HTERT RPE-1 (cell line): ENCODE results near the gene MEMO1.
"Not testable (repeated sequence)": the region's sequence is repeated elsewhere in the genome, so short reads cannot be mapped to it uniquely, and the experiment has no call there.

Experiments used
- in situ Hi-C: fragments of 300-500 bp; cut with MboI; formaldehyde crosslinking; loops from 4 replicates; pipeline ENCODE4 v1.14.3; 2020; ENCODE audit warnings: low sequenced_read_pairs

The MEMO1 gene

DNA sequence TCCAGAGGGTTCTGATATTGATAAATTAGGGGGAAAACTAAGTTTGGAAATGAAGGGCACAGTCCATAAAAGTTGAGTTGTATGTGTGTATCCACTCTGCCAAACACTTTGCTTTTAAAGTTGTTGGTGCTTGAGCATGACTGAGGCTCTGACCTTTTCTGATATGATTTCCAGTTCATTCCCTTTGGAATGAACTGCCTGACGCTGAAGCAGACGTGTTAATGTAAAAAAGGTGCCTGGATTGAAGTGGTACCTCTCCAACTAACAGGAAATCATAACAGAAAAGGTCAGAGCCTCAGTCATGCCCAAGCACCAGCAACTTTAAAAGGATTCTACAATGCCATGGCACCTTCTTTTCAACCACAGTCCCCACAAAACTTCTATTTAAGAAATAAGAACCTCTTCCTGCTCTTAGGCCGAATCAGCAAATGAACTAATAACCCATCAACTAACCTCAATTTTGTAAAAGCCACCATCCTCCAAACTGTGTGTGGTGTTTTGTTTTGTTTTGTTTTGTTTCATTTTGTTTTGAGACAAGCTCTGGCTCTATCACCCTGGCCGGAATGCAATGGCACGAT is 52.6 kb downstream of the MEMO1 start:
- in situ Hi-C loops = no loop called here

DNA sequence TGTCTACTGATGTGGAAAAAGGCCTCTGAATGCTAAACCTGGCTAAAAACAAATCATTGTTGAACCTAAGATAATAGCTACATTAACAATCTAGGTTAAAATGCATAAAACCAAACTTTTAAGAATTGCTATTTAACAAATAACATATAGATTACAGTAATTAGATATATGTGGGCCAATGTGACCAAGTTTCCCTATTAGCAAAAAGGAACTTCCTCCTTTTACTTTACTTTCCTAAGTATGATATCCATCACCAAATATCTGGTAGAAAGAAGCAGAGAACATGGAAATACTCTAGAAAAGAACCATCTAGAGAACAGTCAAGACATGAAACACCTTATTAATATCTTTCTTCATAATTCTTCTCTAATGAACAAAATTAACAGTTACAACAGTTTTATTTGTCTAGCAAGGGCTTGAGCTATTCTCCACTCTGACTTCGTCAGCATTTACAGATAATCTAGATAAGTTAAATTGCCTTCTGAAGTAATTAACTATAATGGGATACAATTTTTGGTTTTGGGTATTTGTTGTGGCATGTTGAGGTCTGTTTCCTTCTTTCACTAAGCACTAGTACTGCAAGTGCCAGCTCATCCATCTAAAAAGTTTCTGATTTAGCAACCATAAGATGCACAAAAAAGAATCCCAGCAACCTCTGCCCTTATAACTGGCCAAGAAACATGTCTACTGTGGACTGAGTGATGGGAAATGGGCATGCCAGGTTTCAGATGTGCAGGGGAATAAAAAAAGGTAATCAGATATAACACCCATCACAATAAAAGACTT is 53.3 kb downstream of the MEMO1 start:
- in situ Hi-C loops = no loop called here

DNA sequence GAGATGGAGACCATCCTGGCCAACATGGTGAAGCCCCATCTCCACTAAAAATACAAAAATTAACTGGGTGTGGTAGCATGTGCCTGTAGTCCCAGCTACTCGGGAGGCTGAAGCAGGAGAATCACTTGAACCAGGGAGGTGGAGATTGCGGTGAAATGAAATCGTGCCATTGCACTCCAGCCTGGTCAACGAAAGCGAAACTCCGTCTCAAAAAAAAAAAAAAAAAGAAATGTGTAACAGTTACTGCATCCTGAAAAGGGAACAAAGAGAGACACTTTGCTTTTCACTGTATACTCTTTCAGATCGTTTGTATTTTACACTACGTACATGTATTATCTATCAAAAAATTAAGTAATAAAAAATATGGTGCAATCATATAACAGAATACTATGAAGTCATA is 53.9 kb downstream of the MEMO1 start:
- in situ Hi-C loops = not testable (repeated sequence)

DNA sequence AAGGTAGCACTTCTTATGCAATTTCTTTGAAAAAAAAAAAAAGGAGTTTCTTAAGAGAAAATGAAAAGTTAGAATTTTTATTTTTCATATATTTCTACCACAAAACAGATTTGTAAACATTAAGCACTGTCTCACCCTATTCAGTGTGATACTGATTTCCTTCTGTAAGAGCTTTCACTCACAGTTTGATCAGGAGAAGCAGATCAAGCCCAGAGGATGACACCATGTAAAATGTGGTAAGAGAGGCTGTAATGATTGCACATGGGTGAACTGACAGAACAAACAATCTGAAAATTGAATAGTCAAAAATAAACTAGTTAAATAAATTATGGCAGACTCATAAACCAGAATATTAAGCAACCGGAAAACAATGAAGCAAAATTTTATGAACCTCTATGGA is 54.5 kb downstream of the MEMO1 start:
- in situ Hi-C loops = no loop called here

DNA sequence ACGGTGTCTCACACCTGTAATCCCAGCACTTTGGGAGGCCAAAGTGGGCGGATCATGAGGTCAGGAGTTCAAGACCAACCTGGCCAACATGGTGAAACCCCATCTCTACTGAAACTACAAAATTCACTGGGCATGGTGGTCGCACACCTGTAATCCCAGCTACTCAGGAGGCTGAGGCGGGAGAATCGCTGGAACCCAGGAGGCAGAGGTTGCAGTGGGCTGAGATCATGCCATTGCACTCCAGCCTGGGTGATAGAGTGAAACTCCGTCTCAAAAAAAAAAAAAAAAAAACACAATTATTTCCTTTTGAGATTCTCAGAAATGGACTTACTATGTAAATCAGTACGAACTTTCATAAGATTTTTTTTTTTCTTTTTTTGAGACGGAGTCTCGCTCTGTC is 57.7 kb downstream of the MEMO1 start:
- in situ Hi-C loops = not testable (repeated sequence)

DNA sequence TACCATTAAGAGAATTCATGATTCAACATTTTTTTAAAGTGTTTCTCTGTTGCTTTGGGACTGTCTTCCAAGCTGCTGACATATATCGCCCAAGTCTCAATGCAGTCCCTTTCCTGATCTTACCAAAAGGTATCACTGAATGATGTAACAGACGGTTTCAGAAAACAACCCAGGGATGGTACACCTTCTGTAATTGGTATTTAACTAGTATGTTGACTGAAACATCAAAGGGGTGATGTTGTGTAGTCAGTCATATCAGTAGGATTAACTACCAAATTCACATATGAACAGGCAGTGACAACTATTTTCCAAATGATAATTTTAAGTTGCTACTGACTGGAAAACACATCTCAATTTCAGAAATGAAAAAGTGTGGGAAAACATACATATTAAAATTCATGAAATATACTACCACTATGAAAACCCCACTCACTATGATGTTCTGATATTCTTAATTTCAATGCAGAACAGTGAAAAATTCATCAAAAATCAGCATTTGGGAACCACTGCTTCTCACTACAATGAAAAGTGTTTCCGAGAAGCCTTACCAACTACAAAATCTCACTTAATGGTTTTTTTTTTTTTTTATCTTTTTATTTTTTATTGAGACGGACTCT is 59.8 kb downstream of the MEMO1 start:
- in situ Hi-C loops = no loop called here

DNA sequence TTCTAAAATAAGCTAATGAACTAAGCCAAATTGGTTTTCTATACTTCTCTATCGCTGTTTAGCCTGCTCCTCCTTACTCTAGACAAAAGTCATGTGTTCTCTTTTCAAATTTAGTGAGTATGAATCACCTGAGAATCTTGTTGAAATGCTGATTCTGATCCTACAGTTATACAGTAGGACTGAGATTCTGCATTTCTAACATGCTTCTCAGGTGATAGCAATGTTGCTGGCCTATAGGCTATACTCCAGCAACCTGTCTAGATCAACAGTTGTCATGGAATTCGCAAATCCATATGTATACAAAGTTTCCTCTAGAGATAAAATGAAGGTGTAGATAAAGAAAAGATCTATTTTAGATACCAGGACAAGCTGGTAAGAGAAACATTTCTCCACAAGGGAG is 62.9 kb downstream of the MEMO1 start:
- in situ Hi-C loops = no loop called here

DNA sequence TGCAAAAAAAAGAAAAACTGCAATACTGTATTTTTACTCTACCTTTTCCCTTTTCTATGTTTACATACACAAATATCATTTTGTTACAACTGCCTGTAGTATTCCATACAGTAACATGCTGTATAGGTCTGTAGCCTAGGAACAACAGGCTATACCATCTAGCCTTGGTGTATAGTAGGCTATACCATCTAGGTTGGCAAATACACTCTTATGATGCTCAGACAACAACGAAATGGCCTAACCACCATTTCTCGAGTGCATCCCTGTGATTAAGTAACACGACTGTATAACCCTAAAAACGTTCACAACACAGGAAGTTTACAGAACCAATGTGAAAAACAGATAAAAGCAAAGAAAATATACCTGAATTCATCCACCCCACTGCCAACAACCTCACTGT is 64.0 kb downstream of the MEMO1 start:
- in situ Hi-C loops = no loop called here

DNA sequence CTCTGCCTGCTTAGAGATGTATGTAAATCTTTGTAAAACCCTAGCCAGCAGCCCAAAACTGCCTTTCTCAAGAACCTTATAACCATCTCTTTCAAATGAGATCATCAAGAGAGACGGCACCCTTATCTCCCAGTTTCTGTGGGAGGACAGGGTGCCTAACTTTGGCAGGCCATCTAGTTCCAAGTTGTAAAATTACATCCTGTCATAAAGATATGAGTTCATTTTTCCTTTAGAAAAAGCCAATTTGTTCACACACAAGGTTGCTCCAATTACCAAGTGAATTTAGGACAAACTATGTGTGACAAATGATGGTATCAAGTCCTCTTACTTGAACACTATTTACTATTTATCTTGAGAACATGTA is 65.3 kb downstream of the MEMO1 start:
- in situ Hi-C loops = no loop called here

DNA sequence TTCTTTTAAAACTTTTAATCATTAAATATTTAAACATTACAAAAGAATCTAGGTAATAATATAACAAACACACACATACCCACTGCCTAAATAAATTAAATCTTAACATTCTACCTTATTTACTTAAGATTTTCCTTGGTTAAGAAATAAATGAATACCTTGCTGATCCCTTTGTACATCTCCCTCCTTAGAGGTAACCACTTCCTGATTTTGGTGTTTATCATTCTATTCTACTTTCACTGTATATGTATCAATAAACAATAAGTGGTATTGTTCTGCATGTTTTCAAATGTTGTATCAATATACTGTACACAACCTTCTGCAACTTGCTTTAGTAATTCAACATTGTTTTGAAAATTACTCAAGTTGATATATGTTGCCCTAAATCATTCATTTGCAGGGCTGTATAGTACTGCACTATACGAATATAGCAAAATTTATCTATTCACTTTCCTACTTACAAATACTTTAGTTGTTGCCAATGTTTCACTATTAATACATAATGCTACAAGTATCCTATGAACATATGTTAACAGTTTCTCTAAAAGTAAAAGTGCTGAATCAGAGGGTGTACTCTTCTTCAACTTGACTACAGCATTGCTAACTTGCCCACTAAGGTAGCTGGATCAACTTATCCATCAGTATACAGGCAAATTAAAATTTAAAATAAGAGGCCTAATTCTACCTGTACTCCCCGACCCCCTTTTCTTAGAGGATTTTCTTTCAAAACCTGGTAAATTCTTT is 65.8 kb downstream of the MEMO1 start:
- in situ Hi-C loops = no loop called here

DNA sequence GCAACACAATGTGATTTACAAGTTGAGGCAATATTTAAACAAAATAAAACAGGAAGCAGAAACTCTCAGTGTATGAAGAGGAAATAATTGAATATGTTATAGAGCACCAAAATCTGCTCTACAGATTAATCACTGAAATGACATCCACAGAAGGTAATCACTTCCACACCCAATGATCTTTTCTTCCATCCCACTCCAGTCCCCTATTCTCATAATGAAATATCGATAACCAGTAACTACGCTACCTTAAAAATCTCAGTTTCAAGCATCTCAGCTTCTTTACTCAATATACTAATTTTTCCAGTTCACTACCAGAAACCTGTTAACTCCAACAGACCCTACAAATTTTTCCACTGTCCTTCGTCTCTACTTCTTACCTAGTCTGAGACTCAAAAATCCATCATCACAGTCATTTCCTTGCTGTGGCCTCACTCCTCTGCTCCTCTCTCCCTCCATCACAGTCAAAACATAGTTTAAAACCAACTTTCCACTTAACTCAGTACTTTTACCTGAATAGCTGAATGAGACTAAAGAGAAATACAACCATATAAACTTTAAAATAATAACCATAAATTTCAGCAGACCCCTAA is 67.1 kb downstream of the MEMO1 start:
- in situ Hi-C loops = no loop called here

DNA sequence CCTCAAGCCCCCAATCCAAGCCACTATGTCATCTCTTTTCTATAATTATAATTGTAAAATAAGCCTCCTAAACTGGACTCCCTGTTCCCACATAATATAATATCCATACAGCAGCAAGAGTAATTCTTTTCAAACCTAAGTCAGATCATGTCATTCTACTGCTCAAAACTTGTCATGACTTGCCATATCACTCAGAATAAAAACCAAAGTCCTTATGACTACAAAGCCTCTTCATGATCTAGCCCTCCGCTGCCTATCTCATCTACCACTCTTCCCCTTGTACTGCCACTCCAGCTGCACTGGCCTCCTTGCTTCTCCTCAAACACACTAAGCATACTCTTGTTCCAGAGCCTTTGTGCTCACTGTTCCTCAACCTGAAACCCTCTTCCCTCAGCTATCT is 69.9 kb downstream of the MEMO1 start:
- in situ Hi-C loops = no loop called here

DNA sequence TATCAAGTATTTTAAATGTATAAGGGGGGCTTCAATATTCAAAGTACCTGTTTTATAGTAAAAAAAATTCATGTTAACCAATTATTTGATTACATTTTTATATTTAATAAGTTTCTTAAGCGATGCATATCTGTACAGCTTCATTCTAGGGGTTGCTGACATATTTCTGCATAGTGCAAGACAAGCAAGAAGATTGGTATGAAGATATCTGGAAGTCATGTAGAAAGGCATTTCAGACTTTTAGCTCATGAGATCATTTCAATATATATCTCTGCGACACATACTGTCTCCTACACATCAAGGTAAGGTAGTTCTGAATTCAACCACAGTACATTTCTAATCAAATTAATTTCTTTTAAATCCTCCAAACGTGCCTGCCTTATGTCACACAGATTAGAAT is 73.1 kb downstream of the MEMO1 start:
- in situ Hi-C loops = no loop called here

DNA sequence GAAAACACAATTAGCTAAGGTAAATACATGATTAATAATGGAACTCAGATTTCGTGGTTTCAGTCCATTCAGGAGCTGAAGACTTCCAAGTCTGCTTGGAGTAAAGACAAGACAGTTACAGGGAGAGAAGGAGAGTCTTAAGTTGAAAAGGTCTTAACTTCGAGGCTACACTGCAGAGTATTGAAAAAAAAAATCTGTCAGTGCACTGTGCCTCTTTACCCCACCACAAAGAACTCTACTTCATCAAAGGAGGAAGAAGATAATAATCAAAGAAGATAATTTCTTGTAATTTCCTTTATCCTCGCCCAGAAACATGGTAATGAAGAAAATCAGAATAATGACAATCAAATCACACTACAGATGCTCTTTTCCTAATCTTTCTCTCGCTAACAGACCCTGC is 75.4 kb downstream of the MEMO1 start:
- in situ Hi-C loops = no loop called here

DNA sequence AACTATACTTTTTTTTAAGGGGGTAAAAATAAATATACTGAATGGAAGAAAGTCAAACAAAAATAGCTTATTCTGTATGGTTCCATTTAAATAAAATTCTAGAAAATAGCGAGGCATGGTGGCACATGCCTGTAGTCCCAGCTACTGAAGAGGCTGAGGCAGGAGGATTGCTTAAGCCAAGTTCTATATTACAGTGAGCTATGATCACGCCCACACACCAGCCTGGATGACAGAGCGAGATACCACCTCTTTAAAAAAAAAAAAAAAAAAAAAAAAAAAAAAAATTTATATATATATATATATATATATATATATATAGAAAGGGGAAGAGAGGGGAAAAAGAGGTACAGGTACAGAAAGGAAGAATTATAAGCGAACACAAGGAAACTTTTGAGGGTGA is 77.7 kb downstream of the MEMO1 start:
- in situ Hi-C loops = no loop called here

DNA sequence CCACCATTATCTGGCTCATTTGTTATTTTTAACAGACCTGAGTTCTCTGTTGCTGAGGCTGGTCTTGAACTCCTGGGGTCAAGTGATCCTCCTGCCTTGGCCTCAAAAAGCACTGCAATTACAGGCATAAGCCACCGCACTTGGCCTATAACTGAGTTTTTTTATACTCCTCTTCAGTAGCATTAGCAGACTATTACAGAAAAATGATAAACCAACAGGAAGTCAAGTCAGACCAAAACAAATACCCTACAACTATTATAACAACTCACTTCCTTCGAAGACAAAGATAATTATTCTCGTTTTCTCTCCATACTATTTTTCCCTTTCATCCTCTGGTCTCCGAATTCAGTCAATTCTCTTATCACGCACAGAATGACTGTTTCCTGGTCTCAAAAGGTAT is 78.2 kb downstream of the MEMO1 start:
- in situ Hi-C loops = no loop called here

DNA sequence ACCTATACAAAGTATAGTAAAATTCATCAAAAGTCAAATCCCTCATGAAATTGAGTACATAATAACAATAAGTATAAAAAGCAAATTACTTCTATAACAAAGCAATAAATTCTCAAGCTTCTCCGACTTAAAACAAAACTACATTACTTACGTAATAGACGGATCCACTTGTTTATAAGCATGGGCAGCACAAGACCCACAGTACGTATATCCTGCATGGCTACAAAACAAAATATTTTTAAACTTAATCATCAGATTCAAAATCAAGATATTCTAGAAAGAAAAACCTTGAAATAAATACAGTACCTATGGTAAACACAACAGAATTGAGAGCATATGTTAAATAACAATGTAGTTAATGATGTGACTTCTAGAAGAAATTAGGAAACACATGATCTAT is 78.9 kb downstream of the MEMO1 start:
- in situ Hi-C loops = no loop called here

DNA sequence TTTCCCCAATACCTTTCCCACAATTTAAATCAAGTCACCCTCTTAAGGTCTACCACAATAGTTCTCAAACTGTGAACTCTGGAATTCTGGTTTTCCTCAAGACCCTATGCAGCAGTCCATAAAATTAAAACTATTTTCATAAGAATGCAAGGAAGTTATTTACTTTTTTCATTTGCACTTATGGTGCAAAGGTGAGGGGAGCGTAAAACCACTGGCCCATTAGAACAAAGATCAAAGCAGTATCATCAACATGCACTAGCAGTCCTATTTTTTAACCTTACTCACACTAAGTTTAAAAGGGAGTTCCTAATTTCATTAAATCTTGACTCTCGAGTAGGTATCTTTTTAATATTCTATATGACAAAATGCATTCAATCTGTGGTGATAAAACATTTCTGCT is 85.3 kb downstream of the MEMO1 start:
- in situ Hi-C loops = no loop called here

DNA sequence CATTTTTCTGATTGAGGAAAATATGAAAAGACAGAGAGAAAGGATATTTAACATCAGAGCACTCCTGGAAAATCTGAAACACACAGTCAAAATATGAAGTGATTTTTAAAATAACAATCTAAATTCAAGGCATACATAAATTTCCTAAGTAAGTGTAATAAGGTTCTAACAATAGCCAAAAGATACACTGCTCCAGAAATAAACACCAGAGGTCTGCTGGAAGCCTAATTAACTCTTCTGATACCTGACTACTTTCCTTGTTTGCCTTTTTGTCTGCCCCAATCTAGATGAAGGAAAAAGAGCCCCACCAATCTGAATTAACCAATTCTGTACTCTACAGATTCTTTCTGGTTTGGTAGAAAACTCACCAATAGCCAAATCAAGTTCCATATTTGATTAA is 87.1 kb downstream of the MEMO1 start:
- in situ Hi-C loops = no loop called here

DNA sequence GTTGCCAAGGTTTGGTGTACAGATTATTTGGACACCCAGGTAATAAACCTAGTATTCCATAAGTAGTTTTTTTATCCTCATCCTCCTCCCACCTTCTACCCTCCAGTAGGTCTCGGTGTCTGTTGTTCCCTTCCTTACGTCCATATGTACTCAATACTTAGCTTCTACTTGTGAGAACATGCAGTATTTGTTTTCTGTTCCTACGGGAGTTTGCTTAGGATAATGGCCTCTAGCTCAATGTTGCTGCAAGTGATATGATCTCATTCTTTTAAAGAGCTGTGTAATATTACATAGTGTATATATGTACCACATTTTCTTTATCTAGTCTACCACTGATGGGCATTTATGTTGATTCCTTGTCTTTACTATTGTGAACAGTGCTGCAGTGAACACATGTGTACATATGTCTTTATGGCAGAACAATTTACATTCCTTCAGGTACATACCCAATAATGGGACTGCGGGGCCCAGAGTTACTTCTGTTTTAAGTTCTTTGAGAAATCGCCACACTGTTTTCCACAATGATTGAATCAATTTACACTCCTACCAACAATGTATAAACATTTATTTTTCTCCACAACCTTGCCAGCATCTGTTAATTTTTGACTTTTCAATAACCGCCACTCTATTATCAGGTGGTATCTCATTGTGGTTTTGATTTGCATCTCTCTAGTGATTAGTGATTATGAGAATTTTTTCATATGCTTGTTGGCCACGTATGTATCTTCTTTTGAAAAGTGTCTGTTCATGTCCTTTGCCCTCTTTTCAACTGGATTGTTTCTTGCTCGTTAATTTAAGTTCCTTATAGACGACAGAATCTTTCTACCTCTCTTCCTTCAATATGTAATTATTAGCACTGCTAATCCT is 88.0 kb downstream of the MEMO1 start:
- in situ Hi-C loops = no loop called here

DNA sequence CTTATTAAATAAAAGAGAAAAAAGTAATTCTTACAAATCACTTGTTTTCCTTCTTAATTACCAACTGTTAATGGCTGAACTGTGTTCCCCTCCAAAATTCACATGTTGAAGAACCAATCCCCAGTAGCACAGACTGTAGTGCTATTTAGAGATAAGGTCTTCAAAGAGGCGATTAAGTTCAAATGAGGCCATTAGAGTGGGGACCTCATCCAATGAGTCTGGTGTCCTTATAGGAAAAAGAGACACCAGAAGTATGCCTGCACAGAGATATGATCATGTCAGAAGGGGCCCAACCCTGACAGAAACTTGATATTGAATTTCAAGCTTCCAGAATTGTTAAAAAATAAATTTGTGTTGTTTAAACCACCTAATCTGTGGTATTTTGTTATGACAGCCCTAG is 89.8 kb downstream of the MEMO1 start:
- in situ Hi-C loops = no loop called here
